Measurements from ENCODE around the gene GPR12.

DNA sequence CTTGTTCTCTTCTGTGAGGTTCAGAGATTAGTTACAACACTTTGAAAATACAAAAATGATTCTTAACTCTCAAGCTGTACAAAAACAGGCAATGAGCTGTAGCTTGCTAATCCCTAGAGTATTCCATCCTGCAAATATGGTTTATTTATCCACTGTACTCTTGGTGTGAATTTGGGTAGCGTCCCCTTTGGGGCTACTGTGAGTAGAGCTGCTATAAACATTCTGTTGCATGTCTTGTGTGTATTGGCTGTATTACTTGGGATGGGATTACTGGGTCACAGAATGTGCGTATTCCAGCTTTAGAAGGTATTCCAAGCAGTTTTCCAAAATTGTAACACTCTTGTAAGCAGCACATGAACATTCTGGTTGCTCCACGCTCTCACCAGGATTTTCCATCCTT is 33.5 kb downstream of the GPR12 start:
- TF ChIP-seq, protein P1, sequence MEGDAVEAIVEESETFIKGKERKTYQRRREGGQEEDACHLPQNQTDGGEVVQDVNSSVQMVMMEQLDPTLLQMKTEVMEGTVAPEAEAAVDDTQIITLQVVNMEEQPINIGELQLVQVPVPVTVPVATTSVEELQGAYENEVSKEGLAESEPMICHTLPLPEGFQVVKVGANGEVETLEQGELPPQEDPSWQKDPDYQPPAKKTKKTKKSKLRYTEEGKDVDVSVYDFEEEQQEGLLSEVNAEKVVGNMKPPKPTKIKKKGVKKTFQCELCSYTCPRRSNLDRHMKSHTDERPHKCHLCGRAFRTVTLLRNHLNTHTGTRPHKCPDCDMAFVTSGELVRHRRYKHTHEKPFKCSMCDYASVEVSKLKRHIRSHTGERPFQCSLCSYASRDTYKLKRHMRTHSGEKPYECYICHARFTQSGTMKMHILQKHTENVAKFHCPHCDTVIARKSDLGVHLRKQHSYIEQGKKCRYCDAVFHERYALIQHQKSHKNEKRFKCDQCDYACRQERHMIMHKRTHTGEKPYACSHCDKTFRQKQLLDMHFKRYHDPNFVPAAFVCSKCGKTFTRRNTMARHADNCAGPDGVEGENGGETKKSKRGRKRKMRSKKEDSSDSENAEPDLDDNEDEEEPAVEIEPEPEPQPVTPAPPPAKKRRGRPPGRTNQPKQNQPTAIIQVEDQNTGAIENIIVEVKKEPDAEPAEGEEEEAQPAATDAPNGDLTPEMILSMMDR (IDR thresholded peaks at IDR 0.05) = no peak
- TF ChIP-seq POLR2A (IDR thresholded peaks at IDR 0.05) (no peak), POLR2AphosphoS5 (IDR thresholded peaks at IDR 0.05; ENCODE audit: insufficient read depth in 1 of 2, low read depth in 1 of 2) (no peak)

Data from vagina (tissue), 2 donors.